NCI-H1417 treated with DMSO at 0.1 percent for 48 hours (cell line): ENCODE data around the gene PRAMEF5.
"Not testable (repeated sequence)": the region's sequence is repeated elsewhere in the genome, so short reads cannot be mapped to it uniquely, and the experiment has no call there.

Experiments used
- DNase-seq: peaks from one replicate; lab custom pipeline; 2025; lab: John Stamatoyannopoulos, UW

Gene PRAMEF5

GRCh38 chr1:13277016-13277415, 23.0 kb downstream of the PRAMEF5 start:
- not testable (repeated sequence) for DNase-seq

DNA sequence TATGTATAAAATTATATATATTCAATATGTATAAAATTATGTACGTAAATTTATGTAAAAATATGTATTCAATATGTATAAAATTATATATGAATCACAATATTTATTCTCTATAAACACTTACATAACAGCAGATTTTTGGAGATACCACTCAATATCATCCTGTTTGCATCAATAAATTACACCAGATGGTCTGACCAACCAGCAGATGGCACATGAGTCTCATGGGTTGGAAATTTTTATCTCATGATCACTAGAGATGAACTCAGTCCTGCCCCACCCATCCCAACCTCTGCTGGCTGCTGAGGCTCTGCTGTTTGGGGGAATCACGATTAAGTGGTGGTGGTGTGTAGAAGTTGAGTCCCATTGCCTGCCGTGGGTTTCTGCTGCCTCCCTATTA, 25.6 kb downstream of the PRAMEF5 start:
- not testable (repeated sequence) for DNase-seq

DNA sequence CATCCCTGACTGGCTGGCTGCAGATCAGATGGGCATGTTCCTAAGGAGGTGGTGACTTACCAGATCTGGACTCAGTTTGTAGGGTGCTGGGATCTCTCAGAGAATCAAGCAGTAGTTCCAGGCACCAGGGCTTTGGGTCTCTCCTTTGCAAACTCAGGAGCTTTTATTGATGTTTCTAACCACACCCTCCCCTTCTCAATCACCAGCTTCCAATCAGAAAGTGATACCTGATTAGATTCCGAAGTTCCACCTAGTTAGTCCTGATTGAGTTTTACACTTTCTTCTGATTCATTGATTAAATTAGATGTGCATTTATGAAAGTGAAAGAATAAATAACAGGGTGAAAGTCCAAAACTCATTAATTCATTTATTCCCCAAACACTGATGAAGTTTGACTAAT, 31.0 kb downstream of the PRAMEF5 start, which contains the start of gene PRAMEF8:
TSS of gene PRAMEF8 (minus strand) at position 101 of the 400 bp plus-strand sequence. CDS start 1,046 bp downstream, outside the sequence.
- DNase-seq: not testable (repeated sequence)

DNA sequence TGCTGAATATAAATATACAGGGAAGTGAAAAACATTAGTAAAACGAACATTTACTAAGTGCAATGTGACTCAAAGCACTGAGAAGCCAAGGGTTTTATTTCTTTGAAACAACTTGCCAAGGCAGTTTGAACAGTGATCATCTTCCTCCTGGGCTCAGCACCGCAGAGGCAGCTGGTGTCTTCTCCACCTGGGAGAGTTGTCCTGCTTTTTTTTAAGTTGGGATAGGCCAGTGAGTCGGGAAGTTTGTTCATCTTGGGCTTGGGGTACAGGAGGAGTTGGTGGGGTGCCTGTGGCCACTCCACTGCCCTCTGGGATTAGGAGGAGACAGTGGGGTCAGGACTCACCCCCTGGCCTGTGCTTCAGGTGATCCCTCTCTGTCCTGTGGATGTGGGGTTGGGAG, 35.0 kb downstream of the PRAMEF5 start:
- DNase-seq: not testable (repeated sequence)

DNA sequence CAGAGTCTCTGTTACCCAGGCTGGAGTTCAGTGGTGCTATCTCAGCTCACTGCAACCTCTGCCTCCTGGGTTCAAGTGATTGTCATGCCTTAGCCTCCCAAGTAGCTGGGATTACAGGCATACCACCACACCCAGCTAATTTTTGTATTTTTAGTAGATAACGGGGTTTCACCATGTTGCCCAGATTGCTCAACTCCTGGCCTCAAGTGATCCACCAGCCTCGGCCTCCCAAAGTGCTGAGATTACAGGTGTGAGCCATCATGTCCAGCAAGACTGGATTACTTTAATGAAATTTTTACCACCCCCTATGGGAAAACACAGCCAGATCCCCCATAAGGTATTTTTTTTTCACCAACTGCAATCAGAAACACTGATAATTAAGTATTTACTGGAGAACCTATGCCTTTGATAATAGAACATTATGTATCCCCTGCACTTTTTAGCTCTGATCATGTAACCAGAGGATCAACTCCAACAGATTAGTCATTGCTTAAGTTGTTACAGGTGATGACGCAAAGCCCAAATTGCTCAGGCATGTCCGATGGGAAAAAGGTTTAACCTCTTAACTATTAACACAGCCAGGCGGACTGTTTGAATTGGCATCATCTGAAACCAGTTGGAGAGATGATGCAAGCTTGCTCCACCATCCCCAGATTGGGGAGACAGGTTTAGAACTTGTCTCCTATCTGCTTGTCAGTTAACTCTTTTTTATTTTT, 43.4 kb downstream of the PRAMEF5 start:
- DNase-seq: not testable (repeated sequence)

- DNase-seq: not testable (repeated sequence)
Measured at GRCh38 chr1:13298699-13299098, 44.7 kb downstream of the PRAMEF5 start.

DNA sequence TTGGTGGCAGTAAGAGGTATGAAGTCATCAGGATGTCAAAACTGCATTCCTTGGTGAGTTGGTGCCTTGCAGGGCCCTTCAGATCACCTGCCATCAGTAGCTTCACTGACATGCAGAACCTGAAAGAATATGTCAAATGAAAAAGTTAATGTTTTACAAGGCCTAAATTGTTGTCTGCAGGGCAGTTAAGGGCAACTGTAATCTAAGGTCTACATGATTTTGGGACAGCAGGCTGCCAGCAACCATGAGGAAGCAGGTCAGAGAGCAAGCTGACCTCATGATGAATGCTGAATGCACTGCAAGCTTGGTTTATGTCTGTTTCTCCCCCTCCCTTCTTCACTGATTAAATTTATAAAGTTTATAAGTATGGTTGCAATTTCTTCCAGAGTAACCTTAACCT, 48.2 kb downstream of the PRAMEF5 start:
- not testable (repeated sequence) for DNase-seq

DNA sequence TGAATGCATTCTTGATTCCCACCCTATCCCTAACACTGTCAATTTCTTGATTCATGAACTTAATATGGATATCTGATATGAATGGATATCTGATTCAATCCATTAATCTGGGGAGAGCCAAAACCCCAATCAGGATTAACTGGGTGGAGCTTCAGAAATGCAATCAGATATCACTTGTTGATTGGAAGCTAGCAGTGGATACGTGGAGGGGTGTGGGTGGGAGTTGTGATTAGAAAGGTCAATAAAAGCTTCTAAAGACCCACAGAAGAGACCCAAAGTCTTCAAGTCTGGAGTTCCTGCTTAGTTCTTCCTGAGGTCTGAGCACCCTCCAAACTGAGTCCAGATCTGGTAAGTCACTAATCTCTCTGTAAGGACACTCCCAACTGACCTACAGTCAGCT, 49.2 kb downstream of the PRAMEF5 start, which contains the start of gene PRAMEF33:
TSS of gene PRAMEF33 (plus strand) at position 301 of the 400 bp plus-strand sequence. CDS start 2,416 bp downstream, outside the sequence.
- DNase-seq: not testable (repeated sequence)
